GM23248 (cell line): ENCODE measurements around the gene ACMSD.

ENCODE experiments used
- EZH2 ChIP-seq: fragments of 200-600 bp; sonication (generic); IDR thresholded peaks from 2 replicates; pipeline ENCODE4 v1.6.1; 2018; ENCODE audit warnings: antibody characterized with exemption, mild to moderate bottlenecking; ENCODE audit not compliant: insufficient read depth, poor library complexity, severe bottlenecking
- EZH2phosphoT487 ChIP-seq: fragments of 200-600 bp; sonication (generic); IDR thresholded peaks from 2 replicates; pipeline ENCODE4 v1.6.1; 2018; ENCODE audit warnings: antibody characterized with exemption, moderate library complexity, mild to moderate bottlenecking, low read depth; ENCODE audit not compliant: insufficient read depth

DNA sequence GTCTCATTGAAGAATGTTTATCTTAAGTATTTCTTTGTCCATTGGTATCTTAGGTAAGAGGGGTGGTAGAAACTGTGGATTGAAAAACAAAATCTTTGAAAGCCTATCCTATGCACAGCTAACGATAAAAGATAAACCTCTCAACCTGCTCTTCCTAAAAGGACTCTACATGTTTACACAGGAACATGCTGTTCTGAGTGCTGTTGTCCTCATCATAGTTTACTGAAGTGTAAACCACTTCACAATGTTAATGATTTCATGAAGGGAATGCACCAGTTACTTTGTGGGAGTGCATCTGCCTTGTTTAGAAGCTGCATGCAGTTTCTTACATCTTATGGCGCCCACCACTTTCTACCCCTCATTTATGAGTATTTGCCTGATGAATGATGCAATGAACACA lies 1.2 kb downstream of the ACMSD start:
- no peak for TF ChIP-seq EZH2
- TF ChIP-seq EZH2phosphoT487: no peak
